Measurements from ENCODE around the gene PRR13.

- TF ChIP-seq SIN3A (IDR thresholded peaks at IDR 0.05; ENCODE audit: borderline replicate concordance, insufficient read depth, low read length) = no peak
- no peak for TF ChIP-seq POLR2AphosphoS5 (IDR thresholded peaks at IDR 0.05; ENCODE audit: low read depth, low read length)
- no peak for TF ChIP-seq TAF1 (IDR thresholded peaks at IDR 0.05; ENCODE audit: borderline replicate concordance, insufficient read depth, low read length)
- TF ChIP-seq REST (IDR thresholded peaks at IDR 0.05; ENCODE audit: insufficient read depth in 1 of 2, low read depth in 2 of 2, low read length in 2 of 2) = no peak
Observed at GRCh38 chr12:53428741-53429140, 12.8 kb upstream of the PRR13 start.
